Neural crest cell (in vitro differentiated cells): ENCODE measurements around the gene TLR7. TPM values are rescaled to one million over a fixed set of nuclear protein-coding genes. Genes with fewer than 3 reads are reported as not detected.

Experiments
- DNase-seq: peaks from one replicate; pipeline ENCODE4 v3.0.0; 2021; ENCODE audit warnings: low read depth, mixed read lengths, low spot score
- H3K27ac Mint-ChIP-seq: one replicate; pipeline ENCODE4 v1.8.0; 2021; ENCODE audit warnings: mild to moderate bottlenecking, mixed read lengths; ENCODE audit not compliant: unreplicated experiment
- H3K27me3 Mint-ChIP-seq: 2 replicates; pipeline ENCODE4 v1.8.0; 2021; ENCODE audit warnings: low read depth, mild to moderate bottlenecking, mixed read lengths
- H3K36me3 Mint-ChIP-seq: 2 replicates; pipeline ENCODE4 v1.8.0; 2021; ENCODE audit warnings: low read depth, mild to moderate bottlenecking, mixed read lengths
- H3K4me1 Mint-ChIP-seq: 2 replicates; pipeline ENCODE4 v1.8.0; 2021; ENCODE audit warnings: mixed read lengths
- H3K4me3 Mint-ChIP-seq: one replicate; pipeline ENCODE4 v1.8.0; 2021; ENCODE audit warnings: mild to moderate bottlenecking, mixed read lengths
- H3K9me3 Mint-ChIP-seq: 2 replicates; pipeline ENCODE4 v1.8.0; 2021; ENCODE audit warnings: mixed read lengths
- CTCF ChIP-seq: fragments of 200-600 bp; sonication (generic); conservative IDR thresholded peaks from 2 replicates; pipeline ENCODE4 v1.5.0; 2021; ENCODE audit warnings: antibody characterized with exemption, mild to moderate bottlenecking
- total RNA-seq: library from RNA; stranded (reverse); gene quantifications from 2 replicates; pipeline ENCODE4 v1.2.1, GENCODE V29; 2021

The TLR7 gene
- total RNA-seq, 1 donor from 2014 or later, result not detected

- Mint-ChIP-seq H3K36me3 (no peaks in the 10 kb centered on the region), H3K4me1 (peaks cover 4% of the 10 kb centered on the region), H3K9me3 (peaks cover 11% of the 10 kb centered on the region), H3K27ac (no peak overlapping the region), H3K27me3 (no peaks in the 10 kb centered on the region), H3K4me3 (no peak overlapping the region)
- DNase-seq, result no peak
- no peak for TF ChIP-seq CTCF
These were observed 23.6 kb downstream of the TLR7 start for GRCh38 chrX:12890467-12890866.

GRCh38 chrX:12891171-12891570 is 24.3 kb downstream of the TLR7 start:
- H3K4me3 Mint-ChIP-seq, result no peak overlapping the region
- H3K27ac Mint-ChIP-seq, result no peak overlapping the region
- H3K36me3 Mint-ChIP-seq, result no peaks in the 10 kb centered on the region
- no peak for DNase-seq
- H3K9me3 Mint-ChIP-seq, result peaks cover 11% of the 10 kb centered on the region
- TF ChIP-seq CTCF, result no peak
- no peaks in the 10 kb centered on the region for H3K27me3 Mint-ChIP-seq
- H3K4me1 Mint-ChIP-seq, result peaks cover 4% of the 10 kb centered on the region

- Mint-ChIP-seq H3K27me3 (no peaks in the 10 kb centered on the region), H3K27ac (no peak overlapping the region), H3K9me3 (peaks cover 11% of the 10 kb centered on the region), H3K36me3 (no peaks in the 10 kb centered on the region), H3K4me3 (no peak overlapping the region), H3K4me1 (peaks cover 4% of the 10 kb centered on the region)
- TF ChIP-seq CTCF, result no peak
- no peak for DNase-seq
These were observed 25.1 kb downstream of the TLR7 start for GRCh38 chrX:12891915-12892506.

- H3K27me3 Mint-ChIP-seq, result no peaks in the 10 kb centered on the region
- no peak overlapping the region for H3K4me3 Mint-ChIP-seq
- peaks cover 12% of the 10 kb centered on the region for H3K9me3 Mint-ChIP-seq
- no peaks in the 10 kb centered on the region for H3K36me3 Mint-ChIP-seq
- no peak for TF ChIP-seq CTCF
- H3K27ac Mint-ChIP-seq, result no peak overlapping the region
- DNase-seq, result no peak
- peaks cover 4% of the 10 kb centered on the region for H3K4me1 Mint-ChIP-seq
These were observed 25.8 kb downstream of the TLR7 start for GRCh38 chrX:12892716-12893115.

GRCh38 chrX:12894074-12895030 is 27.5 kb downstream of the TLR7 start:
- H3K9me3 Mint-ChIP-seq, result peaks cover 14% of the 10 kb centered on the region
- peaks cover 4% of the 10 kb centered on the region for H3K4me1 Mint-ChIP-seq
- H3K27me3 Mint-ChIP-seq, result no peaks in the 10 kb centered on the region
- peak; percentile 20 for DNase-seq
- peak; percentile 69 for TF ChIP-seq CTCF
- H3K36me3 Mint-ChIP-seq, result no peaks in the 10 kb centered on the region
- H3K27ac Mint-ChIP-seq, result no peak overlapping the region
- H3K4me3 Mint-ChIP-seq, result no peak overlapping the region
